WTC11 (cell line): ENCODE data around the gene ZNF341. TPM values are rescaled to one million over a fixed set of nuclear protein-coding genes. Genes with fewer than 3 reads are reported as not detected.

Experiments used
- ATAC-seq: fragments of 200-7000 bp; cut with Tn5 transposase; 2 replicates; pipeline ENCODE4 v1.10.0; 2021; ENCODE audit warnings: mild to moderate bottlenecking, moderate library complexity
- CTCF ChIA-PET: fragments of 300-600 bp; sonication (Branson Sonifier 250); formaldehyde crosslinking; loops from one replicate; lab custom pipeline; 2021; ENCODE audit warnings: antibody characterized with exemption; lab: Charles Lee
- POLR2A ChIA-PET: fragments of 350-600 bp; sonication (Branson Sonifier 250); formaldehyde crosslinking; loops from one replicate; lab custom pipeline; 2021; ENCODE audit warnings: antibody characterized with exemption; lab: Charles Lee
- DNase-seq: peaks from one replicate; pipeline ENCODE4 v3.0.0; 2021; ENCODE audit warnings: low spot score
- H3K27ac Mint-ChIP-seq: 2 replicates; pipeline ENCODE4 v1.8.0; 2021; ENCODE audit warnings: mixed read lengths
- H3K27me3 Mint-ChIP-seq: 2 replicates; pipeline ENCODE4 v1.8.0; 2021; ENCODE audit warnings: low read depth, mild to moderate bottlenecking, moderate library complexity, mixed read lengths
- H3K36me3 Mint-ChIP-seq: 2 replicates; pipeline ENCODE4 v1.8.0; 2021; ENCODE audit warnings: mixed read lengths
- H3K4me1 Mint-ChIP-seq: 2 replicates; pipeline ENCODE4 v1.8.0; 2022; ENCODE audit warnings: mixed read lengths
- H3K4me3 Mint-ChIP-seq: 2 replicates; pipeline ENCODE4 v1.8.0; 2021; ENCODE audit warnings: mild to moderate bottlenecking, moderate library complexity, mixed read lengths
- H3K9me3 Mint-ChIP-seq: 2 replicates; pipeline ENCODE4 v1.8.0; 2021; ENCODE audit warnings: mixed read lengths
- EMX1 ChIP-seq: fragments of 250-450 bp; sonication (Bioruptor Pico); IDR thresholded peaks from 2 replicates; pipeline ENCODE4 v1.8.0; 2021; ENCODE audit warnings: mild to moderate bottlenecking
- ESRRA ChIP-seq: sonication (generic); formaldehyde crosslinking; IDR thresholded peaks from 2 replicates; pipeline ENCODE4 v1.8.1; 2022; ENCODE audit warnings: mild to moderate bottlenecking, missing genetic modification reagents, borderline replicate concordance
- FOXK1 ChIP-seq: sonication (generic); formaldehyde crosslinking; IDR thresholded peaks from 2 replicates; pipeline ENCODE4 v1.8.0; 2022; ENCODE audit warnings: mild to moderate bottlenecking, moderate library complexity, missing genetic modification reagents
- FOXP1 ChIP-seq: sonication (generic); formaldehyde crosslinking; IDR thresholded peaks from 2 replicates; pipeline ENCODE4 v1.8.0; 2022; ENCODE audit warnings: missing genetic modification reagents, mild to moderate bottlenecking, moderate library complexity, borderline replicate concordance
- GABPB1 ChIP-seq: sonication (generic); formaldehyde crosslinking; IDR thresholded peaks from 2 replicates; pipeline ENCODE4 v1.8.1; 2023; ENCODE audit warnings: mild to moderate bottlenecking, missing genetic modification reagents
- HMGA2 ChIP-seq: fragments of 250-450 bp; sonication (Bioruptor Pico); IDR thresholded peaks from 2 replicates; pipeline ENCODE4 v1.4.0; 2021; ENCODE audit warnings: mild to moderate bottlenecking, moderate library complexity
- KAT7 ChIP-seq: sonication (generic); formaldehyde crosslinking; IDR thresholded peaks from 2 replicates; pipeline ENCODE4 v1.8.1; 2023; ENCODE audit warnings: missing genetic modification reagents, mild to moderate bottlenecking, borderline replicate concordance
- NR3C1 ChIP-seq: sonication (generic); formaldehyde crosslinking; conservative IDR thresholded peaks from 2 replicates; pipeline ENCODE4 v1.8.1; 2023; ENCODE audit warnings: low read depth, mild to moderate bottlenecking, missing genetic modification reagents
- RELA ChIP-seq: sonication (generic); formaldehyde crosslinking; IDR thresholded peaks from 2 replicates; pipeline ENCODE4 v1.8.1; 2022; ENCODE audit warnings: missing genetic modification reagents, mild to moderate bottlenecking, borderline replicate concordance
- SMAD4 ChIP-seq: sonication (generic); formaldehyde crosslinking; IDR thresholded peaks from 2 replicates; pipeline ENCODE4 v1.8.0; 2022; ENCODE audit warnings: mild to moderate bottlenecking, missing genetic modification reagents
- SOX15 ChIP-seq: fragments of 250-450 bp; sonication (Bioruptor Pico); IDR thresholded peaks from 2 replicates; pipeline ENCODE4 v1.9.0; 2021; ENCODE audit warnings: mild to moderate bottlenecking
- SP1 ChIP-seq: sonication (generic); formaldehyde crosslinking; conservative IDR thresholded peaks from 2 replicates; pipeline ENCODE4 v1.8.1; 2022; ENCODE audit warnings: missing genetic modification reagents
- ZNF138 ChIP-seq: sonication (generic); formaldehyde crosslinking; conservative IDR thresholded peaks from 2 replicates; pipeline ENCODE4 v1.8.1; 2022; ENCODE audit warnings: mild to moderate bottlenecking, moderate library complexity, missing genetic modification reagents
- ZNF232 ChIP-seq: sonication (generic); formaldehyde crosslinking; IDR thresholded peaks from 2 replicates; pipeline ENCODE4 v1.8.0; 2022; ENCODE audit warnings: mild to moderate bottlenecking, missing genetic modification reagents
- total RNA-seq: library from RNA; stranded (reverse); gene quantifications from 3 replicates; pipeline ENCODE4 v1.2.3, GENCODE V29; 2021
- TF ChIP-seq, protein P1 (sequence below): sonication (generic); formaldehyde crosslinking; IDR thresholded peaks from 2 replicates; pipeline ENCODE4 v1.8.0; 2022; ENCODE audit warnings: mild to moderate bottlenecking, missing genetic modification reagents
- TF ChIP-seq, protein P2 (sequence below): fragments of 200-600 bp; IDR thresholded peaks from 2 replicates; pipeline ENCODE4 v1.8.0; 2022; ENCODE audit warnings: antibody characterized with exemption
- TF ChIP-seq, protein P3 (sequence below): sonication (generic); formaldehyde crosslinking; IDR thresholded peaks from 2 replicates; pipeline ENCODE4 v1.8.1; 2022; ENCODE audit warnings: low read depth, mild to moderate bottlenecking, moderate library complexity, missing genetic modification reagents, borderline replicate concordance
- TF ChIP-seq, protein P4 (sequence below): sonication (generic); formaldehyde crosslinking; IDR thresholded peaks from 2 replicates; pipeline ENCODE4 v1.8.0; 2023; ENCODE audit warnings: missing genetic modification reagents, mild to moderate bottlenecking, borderline replicate concordance
- TF ChIP-seq, protein P5 (sequence below): sonication (generic); formaldehyde crosslinking; IDR thresholded peaks from 2 replicates; pipeline ENCODE4 v1.8.0; 2023; ENCODE audit warnings: missing genetic modification reagents
- TF ChIP-seq, protein P6 (sequence below): sonication (generic); formaldehyde crosslinking; IDR thresholded peaks from 2 replicates; pipeline ENCODE4 v1.8.1; 2023; ENCODE audit warnings: mild to moderate bottlenecking, missing genetic modification reagents, borderline replicate concordance
- TF ChIP-seq, protein P7 (sequence below): sonication (generic); formaldehyde crosslinking; IDR thresholded peaks from 2 replicates; pipeline ENCODE4 v1.8.1; 2022; ENCODE audit warnings: missing genetic modification reagents, borderline replicate concordance

Gene ZNF341
- total RNA-seq, 1 experiment from 2014 or later: 9.6 TPM

DNA sequence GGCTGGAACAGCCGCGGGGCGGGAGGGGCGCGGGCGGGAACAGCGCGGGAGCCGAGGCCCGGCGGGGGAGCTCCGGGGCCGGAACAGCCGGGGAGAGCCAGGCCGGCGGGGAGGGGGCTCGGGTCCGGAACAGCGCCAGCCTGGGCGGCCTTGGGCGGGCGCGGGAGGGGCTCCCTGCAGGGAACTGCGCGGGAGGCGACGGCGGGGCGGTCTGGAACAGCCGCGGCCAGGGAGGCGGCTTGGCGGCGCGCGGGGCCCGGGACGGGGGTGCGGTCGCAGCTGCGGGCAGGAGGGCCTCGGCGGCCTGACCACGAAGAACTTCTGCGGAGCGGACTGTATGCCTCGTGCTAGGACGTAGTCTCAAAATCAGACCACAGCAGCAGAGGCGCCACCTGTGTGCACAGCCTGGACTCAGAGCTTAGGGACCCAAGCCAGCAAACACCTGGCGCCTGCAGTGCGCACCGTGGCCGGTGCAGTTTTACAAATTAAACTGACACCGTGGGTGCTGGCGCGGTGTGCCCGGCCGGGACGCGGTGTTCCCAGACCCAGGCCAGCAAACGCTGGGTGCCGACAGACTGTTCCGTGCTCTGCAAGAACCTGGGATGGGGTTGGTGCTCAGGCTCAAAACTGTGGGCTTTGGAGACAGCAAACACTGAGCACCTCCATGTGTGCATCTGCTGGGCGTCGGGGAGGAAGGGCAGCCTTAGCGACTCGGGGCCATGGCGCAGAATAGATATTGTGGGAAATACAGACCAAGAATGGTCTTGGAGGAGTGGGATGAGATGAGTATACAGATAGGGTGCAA is 572 bp downstream of the ZNF341 start:
- H3K9me3 Mint-ChIP-seq: peaks cover 17% of the 10 kb centered on the region
- H3K27me3 Mint-ChIP-seq: peaks cover 13% of the 10 kb centered on the region
- POLR2A ChIA-PET: interaction anchor here (0.6 to 1.7 kb wide), 4 partner anchors 13 to 1044 kb away, joined by 4 to 5 read pairs (median 4); partner anchors contain the start of genes ACTL10, C20orf144 and PXMP4
- peak overlapping the region; percentile 78 for H3K4me3 Mint-ChIP-seq
- ATAC-seq (peak; percentile 59), DNase-seq (peak; percentile 84)
- peak overlapping the region; percentile 79; the same call in 1 of the 2 replicates for H3K27ac Mint-ChIP-seq
- peaks cover 19% of the 10 kb centered on the region for H3K4me1 Mint-ChIP-seq
- H3K36me3 Mint-ChIP-seq: peaks cover 21% of the 10 kb centered on the region
- CTCF ChIA-PET: interaction anchor here (0.6 to 1.9 kb wide), 12 partner anchors 9 to 381 kb away, joined by 3 to 19 read pairs (median 3); partner anchors contain the start of genes ACTL10 and PXMP4
- TF ChIP-seq ZNF232 (no peak), FOXK1 (CRISPR knock-in tag) (peak; percentile 48; the same call in 1 of the 2 replicates), KAT7 (peak; percentile 89; the same call in 1 of the 2 replicates), ZNF138 (no peak), RELA (no peak), FOXP1 (CRISPR knock-in tag) (peak; percentile 14; the same call in 1 of the 2 replicates), SOX15 (CRISPR knock-in tag) (no peak), NR3C1 (CRISPR knock-in tag) (no peak), ESRRA (CRISPR knock-in tag) (peak; percentile 27; the same call in 1 of the 2 replicates), GABPB1 (CRISPR knock-in tag) (0 out of 2 replicates have a peak, but pooled peaks have one; percentile 13), EMX1 (CRISPR knock-in tag) (no peak), SP1 (CRISPR knock-in tag) (peak; percentile 57; the same call in 1 of the 2 replicates), HMGA2 (CRISPR knock-in tag) (no peak), SMAD4 (no peak)
- TF ChIP-seq, protein P1, sequence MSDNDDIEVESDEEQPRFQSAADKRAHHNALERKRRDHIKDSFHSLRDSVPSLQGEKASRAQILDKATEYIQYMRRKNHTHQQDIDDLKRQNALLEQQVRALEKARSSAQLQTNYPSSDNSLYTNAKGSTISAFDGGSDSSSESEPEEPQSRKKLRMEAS (CRISPR knock-in tag): no peak; the same call in 1 of the 2 replicates
- TF ChIP-seq, protein P2, sequence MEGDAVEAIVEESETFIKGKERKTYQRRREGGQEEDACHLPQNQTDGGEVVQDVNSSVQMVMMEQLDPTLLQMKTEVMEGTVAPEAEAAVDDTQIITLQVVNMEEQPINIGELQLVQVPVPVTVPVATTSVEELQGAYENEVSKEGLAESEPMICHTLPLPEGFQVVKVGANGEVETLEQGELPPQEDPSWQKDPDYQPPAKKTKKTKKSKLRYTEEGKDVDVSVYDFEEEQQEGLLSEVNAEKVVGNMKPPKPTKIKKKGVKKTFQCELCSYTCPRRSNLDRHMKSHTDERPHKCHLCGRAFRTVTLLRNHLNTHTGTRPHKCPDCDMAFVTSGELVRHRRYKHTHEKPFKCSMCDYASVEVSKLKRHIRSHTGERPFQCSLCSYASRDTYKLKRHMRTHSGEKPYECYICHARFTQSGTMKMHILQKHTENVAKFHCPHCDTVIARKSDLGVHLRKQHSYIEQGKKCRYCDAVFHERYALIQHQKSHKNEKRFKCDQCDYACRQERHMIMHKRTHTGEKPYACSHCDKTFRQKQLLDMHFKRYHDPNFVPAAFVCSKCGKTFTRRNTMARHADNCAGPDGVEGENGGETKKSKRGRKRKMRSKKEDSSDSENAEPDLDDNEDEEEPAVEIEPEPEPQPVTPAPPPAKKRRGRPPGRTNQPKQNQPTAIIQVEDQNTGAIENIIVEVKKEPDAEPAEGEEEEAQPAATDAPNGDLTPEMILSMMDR: no peak
- TF ChIP-seq, protein P3, sequence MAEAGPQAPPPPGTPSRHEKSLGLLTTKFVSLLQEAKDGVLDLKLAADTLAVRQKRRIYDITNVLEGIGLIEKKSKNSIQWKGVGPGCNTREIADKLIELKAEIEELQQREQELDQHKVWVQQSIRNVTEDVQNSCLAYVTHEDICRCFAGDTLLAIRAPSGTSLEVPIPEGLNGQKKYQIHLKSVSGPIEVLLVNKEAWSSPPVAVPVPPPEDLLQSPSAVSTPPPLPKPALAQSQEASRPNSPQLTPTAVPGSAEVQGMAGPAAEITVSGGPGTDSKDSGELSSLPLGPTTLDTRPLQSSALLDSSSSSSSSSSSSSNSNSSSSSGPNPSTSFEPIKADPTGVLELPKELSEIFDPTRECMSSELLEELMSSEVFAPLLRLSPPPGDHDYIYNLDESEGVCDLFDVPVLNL (CRISPR knock-in tag): 0 out of 2 replicates have a peak, but pooled peaks have one; percentile 58
- TF ChIP-seq, protein P4, sequence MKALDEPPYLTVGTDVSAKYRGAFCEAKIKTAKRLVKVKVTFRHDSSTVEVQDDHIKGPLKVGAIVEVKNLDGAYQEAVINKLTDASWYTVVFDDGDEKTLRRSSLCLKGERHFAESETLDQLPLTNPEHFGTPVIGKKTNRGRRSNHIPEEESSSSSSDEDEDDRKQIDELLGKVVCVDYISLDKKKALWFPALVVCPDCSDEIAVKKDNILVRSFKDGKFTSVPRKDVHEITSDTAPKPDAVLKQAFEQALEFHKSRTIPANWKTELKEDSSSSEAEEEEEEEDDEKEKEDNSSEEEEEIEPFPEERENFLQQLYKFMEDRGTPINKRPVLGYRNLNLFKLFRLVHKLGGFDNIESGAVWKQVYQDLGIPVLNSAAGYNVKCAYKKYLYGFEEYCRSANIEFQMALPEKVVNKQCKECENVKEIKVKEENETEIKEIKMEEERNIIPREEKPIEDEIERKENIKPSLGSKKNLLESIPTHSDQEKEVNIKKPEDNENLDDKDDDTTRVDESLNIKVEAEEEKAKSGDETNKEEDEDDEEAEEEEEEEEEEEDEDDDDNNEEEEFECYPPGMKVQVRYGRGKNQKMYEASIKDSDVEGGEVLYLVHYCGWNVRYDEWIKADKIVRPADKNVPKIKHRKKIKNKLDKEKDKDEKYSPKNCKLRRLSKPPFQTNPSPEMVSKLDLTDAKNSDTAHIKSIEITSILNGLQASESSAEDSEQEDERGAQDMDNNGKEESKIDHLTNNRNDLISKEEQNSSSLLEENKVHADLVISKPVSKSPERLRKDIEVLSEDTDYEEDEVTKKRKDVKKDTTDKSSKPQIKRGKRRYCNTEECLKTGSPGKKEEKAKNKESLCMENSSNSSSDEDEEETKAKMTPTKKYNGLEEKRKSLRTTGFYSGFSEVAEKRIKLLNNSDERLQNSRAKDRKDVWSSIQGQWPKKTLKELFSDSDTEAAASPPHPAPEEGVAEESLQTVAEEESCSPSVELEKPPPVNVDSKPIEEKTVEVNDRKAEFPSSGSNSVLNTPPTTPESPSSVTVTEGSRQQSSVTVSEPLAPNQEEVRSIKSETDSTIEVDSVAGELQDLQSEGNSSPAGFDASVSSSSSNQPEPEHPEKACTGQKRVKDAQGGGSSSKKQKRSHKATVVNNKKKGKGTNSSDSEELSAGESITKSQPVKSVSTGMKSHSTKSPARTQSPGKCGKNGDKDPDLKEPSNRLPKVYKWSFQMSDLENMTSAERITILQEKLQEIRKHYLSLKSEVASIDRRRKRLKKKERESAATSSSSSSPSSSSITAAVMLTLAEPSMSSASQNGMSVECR (CRISPR knock-in tag): no peak
- TF ChIP-seq, protein P5, sequence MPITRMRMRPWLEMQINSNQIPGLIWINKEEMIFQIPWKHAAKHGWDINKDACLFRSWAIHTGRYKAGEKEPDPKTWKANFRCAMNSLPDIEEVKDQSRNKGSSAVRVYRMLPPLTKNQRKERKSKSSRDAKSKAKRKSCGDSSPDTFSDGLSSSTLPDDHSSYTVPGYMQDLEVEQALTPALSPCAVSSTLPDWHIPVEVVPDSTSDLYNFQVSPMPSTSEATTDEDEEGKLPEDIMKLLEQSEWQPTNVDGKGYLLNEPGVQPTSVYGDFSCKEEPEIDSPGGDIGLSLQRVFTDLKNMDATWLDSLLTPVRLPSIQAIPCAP (CRISPR knock-in tag): no peak
- TF ChIP-seq, protein P6, sequence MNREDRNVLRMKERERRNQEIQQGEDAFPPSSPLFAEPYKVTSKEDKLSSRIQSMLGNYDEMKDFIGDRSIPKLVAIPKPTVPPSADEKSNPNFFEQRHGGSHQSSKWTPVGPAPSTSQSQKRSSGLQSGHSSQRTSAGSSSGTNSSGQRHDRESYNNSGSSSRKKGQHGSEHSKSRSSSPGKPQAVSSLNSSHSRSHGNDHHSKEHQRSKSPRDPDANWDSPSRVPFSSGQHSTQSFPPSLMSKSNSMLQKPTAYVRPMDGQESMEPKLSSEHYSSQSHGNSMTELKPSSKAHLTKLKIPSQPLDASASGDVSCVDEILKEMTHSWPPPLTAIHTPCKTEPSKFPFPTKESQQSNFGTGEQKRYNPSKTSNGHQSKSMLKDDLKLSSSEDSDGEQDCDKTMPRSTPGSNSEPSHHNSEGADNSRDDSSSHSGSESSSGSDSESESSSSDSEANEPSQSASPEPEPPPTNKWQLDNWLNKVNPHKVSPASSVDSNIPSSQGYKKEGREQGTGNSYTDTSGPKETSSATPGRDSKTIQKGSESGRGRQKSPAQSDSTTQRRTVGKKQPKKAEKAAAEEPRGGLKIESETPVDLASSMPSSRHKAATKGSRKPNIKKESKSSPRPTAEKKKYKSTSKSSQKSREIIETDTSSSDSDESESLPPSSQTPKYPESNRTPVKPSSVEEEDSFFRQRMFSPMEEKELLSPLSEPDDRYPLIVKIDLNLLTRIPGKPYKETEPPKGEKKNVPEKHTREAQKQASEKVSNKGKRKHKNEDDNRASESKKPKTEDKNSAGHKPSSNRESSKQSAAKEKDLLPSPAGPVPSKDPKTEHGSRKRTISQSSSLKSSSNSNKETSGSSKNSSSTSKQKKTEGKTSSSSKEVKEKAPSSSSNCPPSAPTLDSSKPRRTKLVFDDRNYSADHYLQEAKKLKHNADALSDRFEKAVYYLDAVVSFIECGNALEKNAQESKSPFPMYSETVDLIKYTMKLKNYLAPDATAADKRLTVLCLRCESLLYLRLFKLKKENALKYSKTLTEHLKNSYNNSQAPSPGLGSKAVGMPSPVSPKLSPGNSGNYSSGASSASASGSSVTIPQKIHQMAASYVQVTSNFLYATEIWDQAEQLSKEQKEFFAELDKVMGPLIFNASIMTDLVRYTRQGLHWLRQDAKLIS (CRISPR knock-in tag): no peak
- TF ChIP-seq, protein P7, sequence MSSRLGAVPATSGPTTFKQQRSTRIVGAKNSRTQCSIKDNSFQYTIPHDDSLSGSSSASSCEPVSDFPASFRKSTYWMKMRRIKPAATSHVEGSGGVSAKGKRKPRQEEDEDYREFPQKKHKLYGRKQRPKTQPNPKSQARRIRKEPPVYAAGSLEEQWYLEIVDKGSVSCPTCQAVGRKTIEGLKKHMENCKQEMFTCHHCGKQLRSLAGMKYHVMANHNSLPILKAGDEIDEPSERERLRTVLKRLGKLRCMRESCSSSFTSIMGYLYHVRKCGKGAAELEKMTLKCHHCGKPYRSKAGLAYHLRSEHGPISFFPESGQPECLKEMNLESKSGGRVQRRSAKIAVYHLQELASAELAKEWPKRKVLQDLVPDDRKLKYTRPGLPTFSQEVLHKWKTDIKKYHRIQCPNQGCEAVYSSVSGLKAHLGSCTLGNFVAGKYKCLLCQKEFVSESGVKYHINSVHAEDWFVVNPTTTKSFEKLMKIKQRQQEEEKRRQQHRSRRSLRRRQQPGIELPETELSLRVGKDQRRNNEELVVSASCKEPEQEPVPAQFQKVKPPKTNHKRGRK (CRISPR knock-in tag): no peak
